Activated T-helper 9 cell treated with anti-CD3 and anti-CD28 coated beads, Interleukin-2, amount 50 U/mL, for 16 hours (primary cell): ENCODE measurements around the gene APCDD1L.

Source experiments
- DNase-seq: peaks from one replicate; pipeline ENCODE4 v3.0.0-alpha.2; 2020; ENCODE audit warnings: low read depth

APCDD1L gene

DNA sequence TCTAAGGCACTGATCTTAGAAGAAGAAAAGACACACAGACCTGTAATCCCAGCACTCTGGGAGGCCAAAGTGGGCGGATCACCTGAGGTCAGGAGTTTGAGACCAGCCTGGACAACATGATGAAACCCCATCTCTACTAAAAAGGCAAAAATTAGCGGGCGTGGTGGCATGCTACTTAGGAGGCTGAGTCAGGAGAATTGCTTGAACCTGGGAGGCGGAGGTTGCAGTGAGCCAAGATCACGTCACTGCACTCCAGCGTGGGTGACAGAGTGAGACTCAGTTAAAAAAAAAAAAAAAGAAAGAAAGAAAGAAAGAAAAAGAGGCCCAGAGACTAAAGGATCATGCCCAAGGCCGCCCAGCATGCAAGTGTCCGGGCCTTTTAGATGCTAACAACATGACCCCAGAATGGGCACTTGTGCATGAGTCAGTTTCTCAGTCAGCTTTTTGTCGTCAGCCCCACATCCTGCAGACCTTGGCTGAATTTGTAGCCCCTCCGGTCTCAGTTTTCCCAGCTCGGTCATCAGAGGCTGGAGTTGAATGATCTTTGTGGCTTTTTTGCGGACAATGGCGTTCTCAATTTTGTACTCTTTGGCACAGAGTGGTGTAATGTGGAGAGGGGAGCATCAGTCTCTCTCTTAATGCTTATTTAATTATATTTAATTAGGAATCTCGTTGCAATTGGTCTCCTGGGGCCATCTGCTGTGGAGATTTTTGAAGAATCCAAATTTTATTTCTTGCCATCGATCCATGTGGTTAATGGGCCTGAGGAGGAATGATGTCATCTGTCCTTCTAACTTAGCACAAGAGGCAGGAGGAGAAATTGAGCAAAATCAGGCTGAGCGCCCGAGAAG, 30.6 kb upstream of the APCDD1L start:
- no peak for DNase-seq

DNA sequence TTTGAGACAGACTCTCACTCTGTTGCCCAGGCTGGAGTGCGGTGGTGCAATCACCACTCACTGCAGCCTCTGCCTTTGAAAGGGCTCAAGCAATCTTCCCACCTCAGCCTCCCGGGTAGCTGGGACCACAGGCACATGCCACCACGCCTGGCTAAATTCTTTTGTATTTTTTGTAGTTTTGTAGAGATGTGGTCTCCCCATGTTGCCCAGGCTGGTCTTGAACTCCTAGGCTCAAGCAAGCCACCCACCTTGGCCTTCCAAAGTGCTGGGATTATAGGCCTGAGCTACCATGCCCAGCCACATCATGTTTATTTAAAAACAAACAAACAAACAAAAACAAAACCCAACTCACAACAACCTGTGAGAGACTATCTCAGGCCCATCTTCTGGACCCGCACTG, 29.7 kb upstream of the APCDD1L start:
- no peak for DNase-seq

DNA sequence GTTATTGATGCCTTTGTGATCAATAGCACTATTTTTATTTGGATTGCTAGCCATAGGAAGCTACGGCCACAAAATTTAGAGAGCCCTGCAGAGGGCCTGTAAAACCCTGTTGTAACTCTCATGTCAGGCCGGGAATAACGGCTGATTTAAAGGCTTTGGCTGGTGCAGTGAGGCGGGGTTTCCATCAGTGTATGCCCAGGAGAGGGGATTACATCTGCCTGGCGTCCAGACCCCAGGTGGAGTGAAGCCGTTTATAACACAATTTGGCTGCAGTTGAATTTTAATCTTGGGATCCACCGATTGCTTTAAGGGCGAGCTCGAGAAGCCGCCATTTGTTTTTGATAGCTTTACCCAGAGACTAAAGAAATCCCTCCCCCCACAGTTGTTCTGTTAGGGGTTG, 29.1 kb upstream of the APCDD1L start:
- no peak for DNase-seq

DNA sequence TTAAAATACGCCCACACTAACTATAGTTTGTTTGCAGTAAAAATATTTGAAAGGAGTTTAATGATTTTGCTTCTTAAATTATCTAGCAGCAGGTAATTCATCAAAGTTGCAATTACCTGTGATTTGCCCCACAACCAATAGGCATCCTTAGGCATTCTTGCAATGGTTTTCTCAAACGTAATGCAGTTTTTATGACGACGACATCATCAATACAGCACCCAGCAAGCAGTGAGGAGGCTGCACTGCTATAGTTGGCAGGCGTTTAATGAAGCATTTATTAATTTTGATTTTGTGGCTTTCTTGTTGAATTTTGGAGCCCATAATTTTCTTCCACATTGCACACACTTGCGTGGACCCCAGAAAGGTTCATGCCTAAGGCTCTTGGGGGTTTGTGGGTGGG, 28.1 kb upstream of the APCDD1L start:
- DNase-seq, result no peak

DNA sequence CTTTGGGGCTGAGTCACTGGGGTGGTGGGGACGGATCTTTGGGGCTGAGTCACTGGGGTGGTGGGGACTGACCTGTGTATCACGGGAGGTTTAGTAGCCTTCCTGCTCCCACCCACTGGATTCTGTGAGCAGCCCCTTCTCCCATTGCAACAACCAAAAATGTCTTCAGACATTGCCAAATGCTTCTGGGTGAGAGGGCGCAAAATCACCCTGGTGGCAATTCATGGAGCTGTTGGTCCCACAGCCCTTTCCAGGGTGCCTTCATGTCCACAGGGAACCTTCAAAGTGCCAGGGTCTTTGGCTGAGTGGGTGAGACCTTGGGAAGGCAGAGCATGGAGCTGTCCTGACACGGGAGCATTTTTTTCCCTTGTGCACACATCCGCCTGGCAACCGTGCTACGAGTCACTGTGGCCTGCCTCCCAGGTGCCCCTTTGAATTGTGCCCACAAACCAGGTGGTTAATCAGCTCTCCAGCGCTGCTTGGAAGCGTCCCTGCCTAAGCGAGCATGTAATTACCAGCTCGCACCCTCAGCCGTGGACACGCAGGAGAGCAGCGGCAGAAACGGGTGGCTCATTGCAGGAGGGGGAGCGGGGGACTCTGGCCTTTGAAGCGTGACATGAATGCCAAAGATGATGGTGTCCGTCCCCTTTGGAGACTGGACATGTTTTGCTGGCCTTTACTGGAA, 27.4 kb upstream of the APCDD1L start:
- DNase-seq, result no peak

DNA sequence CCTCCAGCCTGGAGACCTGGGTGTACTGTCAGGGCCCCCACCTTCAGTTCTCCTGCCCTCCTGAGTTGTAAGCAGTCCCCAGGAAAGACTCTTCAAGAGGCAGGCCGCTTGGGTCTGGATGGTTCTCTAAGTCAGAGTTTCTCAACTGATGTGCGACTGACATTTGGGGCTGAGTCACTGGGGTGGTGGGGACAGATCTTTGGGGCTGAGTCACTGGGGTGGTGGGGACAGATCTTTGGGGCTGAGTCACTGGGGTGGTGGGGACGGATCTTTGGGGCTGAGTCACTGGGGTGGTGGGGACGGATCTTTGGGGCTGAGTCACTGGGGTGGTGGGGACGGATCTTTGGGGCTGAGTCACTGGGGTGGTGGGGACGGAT, 26.8 kb upstream of the APCDD1L start:
- peak; percentile 4 for DNase-seq

DNA sequence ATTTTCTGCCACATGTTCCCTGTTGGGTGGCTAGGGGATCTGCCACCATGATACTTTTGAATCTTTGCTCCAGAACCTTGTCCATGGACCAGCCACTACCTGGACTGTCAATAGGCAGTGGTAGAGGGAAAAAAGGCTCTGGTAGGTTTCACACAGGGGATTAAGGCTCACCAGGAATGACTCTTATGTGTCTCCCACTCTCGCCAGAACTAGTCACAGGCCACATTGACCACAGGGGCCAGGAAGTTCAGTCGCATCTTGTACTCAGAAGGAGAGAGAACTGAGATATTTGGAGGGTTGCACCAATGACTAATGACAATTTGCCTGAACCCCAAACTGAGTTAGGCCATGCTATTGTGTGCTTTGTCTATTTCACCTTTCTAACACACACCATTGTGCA, 23.6 kb upstream of the APCDD1L start:
- no peak for DNase-seq

DNA sequence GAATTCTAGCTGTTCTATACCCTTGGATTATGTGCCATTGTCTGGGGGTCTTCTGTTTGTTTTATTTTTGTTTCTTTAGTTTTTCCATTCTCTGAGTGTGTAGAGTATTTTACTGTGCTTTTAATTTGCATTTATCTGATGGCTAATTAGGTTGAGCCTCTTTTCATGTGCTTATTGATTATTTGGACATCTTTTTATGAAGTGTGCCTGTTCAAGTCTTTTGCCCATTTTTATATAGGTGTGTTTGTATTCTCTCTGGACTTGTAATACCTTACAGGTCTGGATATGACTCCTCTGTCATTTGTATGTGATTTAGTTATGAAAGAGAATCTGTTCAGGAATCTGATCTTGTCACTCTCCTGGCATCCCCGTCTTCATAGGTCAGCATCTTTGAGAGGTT, 22.6 kb upstream of the APCDD1L start:
- DNase-seq, result no peak

DNA sequence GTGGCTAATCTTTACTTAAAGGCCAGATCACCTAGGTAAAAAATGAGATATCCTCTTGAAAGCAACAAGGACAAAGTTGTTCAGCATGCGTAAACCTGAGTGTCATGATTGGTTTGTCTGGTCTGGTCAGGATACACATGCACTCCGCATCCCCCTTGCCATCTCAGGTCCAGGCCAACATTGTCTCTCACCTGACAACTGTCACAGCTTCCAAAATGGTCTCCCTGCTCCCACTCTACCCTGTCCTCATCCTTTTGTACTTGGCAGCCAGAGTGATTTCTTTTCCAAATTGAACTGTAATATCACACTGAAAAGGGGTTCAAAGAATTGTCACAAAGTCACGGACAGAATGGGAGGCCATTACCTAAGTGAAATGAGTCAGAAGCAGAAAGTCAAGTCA, 21.1 kb upstream of the APCDD1L start:
- no peak for DNase-seq

DNA sequence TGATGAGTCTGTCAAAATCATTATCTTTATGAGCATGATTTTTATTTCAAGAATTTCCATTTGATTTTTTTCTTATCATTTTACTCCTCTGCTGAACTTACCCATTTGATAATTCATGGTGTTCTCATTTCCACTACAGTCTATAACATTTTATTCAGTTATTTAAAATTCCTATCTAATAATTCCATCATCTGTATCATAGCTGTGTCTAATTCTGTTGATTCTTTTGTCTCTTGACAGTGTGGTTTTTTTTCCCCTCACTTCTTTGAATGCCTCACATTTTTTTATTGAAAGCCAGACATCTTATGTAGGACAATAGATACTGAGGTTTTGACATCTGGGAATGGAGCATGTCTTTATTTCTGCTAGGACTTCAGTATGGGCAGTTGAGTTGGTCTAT, 16.5 kb upstream of the APCDD1L start:
- DNase-seq, result no peak

DNA sequence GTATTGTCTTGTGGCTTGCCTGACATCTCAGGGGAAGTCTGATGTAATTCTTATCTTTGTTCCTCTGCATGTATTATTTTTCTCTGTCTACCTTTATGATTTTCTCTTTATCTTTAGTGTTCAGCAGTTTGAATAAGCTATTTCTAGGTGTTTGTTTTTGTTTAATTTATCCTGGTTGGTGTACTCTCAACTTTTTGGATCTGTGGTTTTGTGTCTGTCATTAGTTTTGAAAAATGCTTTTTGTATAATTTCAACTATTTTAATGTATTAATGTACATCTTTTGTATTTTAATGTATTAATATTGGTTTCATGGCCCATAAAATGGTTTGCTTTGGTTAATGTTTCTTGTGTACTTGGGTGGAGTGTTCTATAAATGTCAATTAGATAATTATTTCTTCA, 15.9 kb upstream of the APCDD1L start:
- no peak for DNase-seq

DNA sequence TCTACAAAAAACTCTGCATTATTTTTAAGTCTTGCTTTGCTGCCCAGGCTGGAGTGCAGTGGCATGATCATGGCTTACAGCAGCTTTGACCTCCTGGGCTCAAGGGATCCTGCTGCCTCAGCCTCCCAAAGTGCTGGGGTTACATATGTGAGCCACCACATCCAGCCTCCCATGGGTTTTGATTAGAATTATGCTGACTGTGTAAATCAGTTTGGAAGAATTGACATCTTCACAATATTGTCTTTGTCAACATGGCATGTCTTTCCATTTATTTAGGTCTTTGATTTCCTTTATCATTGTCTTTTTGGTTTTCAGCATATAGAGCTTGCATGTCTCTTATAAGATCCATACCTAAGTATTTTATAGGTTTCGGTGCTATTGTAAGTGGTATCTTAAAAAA, 13.2 kb upstream of the APCDD1L start:
- DNase-seq, result no peak

DNA sequence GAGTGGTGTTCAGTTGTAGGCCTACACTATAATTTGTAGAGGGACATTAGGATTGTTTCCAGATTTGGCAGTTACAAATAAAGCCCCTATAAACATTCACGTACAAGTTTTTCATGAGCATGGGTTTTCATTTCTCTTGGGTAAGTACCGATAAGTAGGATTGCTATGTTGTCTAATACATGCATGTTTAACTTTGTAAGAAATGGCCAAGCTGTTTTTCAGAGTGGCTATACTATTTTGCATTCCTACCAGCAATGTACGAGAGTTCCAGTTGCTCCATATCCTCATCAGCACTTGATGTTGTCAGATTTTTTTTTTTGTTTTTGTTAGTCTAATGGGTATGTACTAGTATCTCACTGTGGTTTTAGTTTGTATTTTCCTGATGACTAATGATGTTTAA, 11.2 kb upstream of the APCDD1L start:
- no peak for DNase-seq

DNA sequence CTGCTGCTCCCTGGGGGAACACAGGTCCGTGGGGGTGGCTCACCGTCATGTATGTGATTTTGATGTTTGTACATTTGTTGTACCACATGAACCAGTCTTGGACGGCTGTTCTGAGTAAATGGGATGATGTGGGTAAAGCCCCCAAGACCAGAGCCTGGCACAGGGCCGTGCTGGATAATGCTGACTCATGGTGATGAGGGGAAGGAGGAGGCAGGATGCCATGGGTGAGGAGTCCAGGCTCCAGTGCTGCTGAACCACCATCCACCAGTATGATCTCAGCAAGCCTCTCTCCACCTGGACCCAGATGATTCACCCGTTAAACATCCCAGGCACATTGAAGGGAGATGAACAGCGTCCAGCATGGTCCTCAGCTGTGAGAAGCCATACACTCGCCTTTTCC, 9.6 kb upstream of the APCDD1L start:
- no peak for DNase-seq

DNA sequence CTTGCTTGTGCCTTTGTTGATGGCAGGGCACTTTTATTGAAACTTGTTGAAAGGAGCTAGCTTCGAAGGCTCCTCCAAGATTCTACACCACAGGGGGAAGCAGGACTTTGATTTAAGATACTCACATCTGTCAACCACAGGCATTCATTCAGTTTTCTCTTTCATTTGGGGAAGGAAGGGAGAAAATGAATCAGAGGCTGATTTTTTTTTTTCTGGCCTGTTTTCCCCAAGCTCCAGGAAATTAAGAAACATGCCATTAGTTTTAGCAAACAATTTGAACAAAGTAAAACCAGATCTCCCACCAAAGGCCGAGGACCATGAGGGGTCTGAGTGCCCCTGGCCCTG, 8.7 kb upstream of the APCDD1L start:
- DNase-seq, result no peak

DNA sequence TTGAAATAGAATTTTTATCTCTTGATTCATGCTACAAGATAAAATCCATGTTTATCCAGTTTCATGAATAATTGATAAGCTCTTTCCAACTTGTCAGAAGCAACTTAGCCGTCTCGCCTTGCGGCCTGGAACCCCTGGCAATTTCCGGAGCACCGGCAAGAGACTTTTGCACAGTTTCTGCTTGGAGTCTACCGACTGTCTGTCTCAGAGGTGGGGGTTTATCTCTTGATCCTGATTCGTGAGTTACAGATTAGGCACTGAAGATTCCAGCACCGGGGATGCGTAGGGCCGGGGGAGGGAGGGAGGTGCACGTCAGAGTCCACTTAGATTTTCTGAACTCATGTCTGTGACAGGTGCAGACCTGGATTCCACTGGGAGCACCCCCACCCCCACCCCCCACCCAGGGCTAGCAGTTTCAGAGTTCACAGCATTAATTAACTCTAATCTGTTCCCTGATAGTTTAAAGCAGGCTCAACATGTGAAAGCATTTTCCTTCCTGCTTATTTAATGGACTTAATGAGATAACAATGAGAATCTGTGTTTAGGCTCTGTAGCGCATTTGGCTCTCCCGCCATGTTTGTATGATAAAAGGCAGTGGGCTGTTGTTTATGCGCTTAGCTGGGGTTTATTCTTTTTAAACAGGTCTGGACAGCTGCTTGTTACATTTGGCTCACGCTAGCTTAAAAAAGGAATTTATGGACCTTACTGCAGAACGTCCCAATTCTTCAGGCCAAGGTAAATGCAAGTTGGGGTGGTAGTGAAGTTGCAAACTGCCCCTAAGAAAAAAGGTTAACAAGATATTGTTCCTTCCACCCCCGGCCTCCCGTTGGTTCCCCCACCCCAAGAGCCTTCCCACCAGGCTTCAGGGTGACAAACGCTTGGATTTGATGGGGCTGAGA, 8.1 kb upstream of the APCDD1L start:
- DNase-seq, result no peak

DNA sequence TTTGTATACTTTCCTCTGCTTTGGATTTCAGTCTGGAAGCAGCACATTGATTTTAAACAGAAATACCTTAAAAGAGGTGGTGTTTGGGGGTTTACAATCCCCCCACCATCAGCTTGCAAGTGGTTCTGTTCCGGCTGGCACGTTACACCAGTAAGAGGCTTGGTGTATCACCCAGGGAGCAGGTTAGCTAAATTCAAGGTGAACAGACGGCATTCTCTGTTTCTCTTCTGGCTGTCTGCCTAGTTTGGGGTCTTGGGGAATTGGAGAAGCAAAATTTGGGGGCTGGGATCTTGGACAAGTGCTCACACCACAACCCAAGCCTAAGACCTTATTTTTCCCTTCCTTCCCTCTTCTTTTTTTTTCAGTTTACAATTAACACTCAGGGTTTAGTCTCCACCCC, 7.5 kb upstream of the APCDD1L start:
- DNase-seq, result no peak

DNA sequence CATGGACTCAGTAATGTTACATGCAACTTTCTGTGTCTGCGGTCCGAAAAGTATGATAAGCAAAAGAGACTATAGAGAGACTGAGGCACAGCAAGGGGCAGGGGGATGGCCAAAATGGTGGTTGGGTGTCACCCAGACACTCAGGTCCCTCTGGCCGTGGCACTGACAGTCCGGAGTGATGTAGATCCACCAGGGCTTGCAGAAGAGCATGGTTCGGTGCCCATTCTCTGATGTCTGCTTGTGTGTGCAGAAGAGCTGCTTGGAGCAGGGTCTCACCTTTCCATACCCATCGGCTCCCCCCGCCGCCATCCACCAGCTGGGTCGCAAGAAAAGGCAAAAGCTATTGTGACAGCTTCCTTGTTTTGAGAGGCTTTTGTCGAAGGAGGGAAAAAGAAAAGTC, 6.6 kb upstream of the APCDD1L start:
- no peak for DNase-seq

DNA sequence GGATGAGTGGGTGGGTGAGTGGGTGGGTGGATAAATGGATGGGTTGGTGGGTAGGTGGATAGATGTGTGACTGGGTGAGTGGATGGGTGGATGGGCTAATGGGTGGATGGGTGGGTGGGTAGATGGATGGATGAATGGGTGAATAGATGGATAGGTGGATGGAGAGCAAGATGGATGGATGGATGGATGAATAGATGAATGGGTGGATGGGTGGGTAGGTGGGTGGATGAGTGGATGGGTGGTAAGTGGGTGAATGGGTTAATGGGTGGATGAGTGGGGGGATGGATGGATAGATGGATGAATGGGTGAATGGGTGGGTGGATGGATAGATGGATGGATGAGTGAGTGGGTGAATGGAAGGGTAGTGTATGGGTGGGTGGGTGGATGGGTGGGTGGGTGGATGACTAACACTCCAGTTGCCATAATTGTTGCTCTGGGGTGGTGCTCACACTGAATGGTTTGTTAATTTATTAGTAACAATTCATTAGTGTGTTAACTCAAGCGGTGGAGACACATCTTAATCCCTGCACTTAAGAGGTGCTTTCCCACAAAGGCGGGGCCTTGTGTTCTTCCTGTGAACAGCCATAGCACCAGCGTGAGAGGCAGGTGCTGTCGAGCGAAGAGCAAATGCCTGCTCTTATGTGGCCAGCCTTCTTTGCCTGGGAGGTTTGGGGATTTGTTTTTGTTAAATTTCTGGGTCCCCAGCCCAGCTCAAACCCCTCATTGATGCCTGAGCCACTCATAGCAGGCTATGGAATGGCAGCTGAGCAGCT, 4.9 kb upstream of the APCDD1L start:
- no peak for DNase-seq

DNA sequence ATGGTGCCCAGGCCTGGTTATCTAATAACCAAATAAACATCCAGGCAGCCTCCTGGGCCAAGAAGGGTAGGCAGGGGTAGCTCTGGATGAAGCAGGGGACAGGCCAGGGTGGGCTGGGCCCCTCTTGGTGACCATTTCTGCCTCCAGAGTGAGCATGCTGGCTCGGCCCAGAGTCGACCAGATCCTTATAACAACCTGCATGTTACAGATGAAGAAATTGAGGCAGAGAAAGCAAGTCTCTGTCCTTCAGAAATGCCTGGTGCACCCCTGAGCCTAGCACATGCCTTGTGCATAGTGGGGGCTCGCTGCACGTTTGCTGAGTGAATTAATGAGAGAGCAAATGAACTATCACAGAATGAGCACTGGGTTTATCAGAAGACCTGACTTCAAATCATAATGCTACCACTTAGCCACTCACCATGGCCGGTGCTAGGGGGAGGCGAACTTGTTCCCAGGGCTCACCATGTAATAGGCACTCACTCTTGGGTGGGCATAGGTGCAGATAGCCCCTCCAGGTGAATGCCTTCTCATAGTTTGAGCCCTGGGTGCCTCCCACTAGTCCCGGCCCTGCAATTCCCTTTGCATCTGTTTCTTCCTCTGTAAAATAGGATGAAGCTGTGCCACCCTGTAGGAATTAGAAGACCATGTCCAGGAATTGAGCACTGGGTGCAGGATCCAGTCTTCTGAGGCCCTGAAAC, 3.8 kb upstream of the APCDD1L start:
- no peak for DNase-seq

DNA sequence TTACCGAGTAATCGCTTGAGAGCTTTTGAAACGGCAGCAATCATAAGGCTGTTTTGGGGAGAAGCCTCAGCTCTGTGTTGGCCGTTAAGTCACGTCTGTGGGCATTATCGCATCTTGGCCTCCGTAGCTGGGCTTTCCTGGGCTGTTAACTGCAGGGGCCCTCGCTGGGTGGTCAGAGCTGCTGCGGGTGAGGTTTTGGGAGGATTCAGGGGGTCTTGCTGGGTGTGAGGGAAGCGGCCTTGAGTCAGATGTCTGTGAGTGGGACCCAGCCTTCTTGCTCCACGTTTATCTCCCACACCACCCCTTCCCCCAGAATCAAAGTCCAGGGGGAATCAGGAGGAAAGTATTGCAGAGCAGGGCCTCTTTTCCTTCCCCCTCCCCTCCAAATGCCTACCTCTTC, 3.2 kb upstream of the APCDD1L start:
- no peak for DNase-seq
